ENCODE measurements around the gene CAPN11.

GRCh38 chr6:44180886-44181285, 22.3 kb downstream of the CAPN11 start:
- no peak for TF ChIP-seq MED1 (CRISPR knock-in tag; IDR thresholded peaks at IDR 0.05; ENCODE audit: borderline replicate concordance)
- TF ChIP-seq ZNF174 (CRISPR knock-in tag; IDR thresholded peaks at IDR 0.05) = no peak
- no peak for TF ChIP-seq ZNF184 (CRISPR knock-in tag; IDR thresholded peaks at IDR 0.05)
- TF ChIP-seq MTA2 (IDR thresholded peaks at IDR 0.05; ENCODE audit: low read depth) = no peak

Data from K562 (cell line).